ENCODE data around the gene TBC1D20.

TBC1D20 gene

GRCh38 chr20:401682-402495 lies 60.4 kb downstream of the TBC1D20 start:
- TF ChIP-seq CTCF (IDR thresholded peaks at IDR 0.05; ENCODE audit: extremely low read depth, missing control alignments), result no peak
- DNase-seq (ENCODE audit: low spot score), result no peak

- no peak for TF ChIP-seq CTCF (IDR thresholded peaks at IDR 0.05; ENCODE audit: extremely low read depth, missing control alignments)
- DNase-seq (ENCODE audit: low spot score), result no peak
Observed at GRCh38 chr20:400454-401275, 61.7 kb downstream of the TBC1D20 start.

DNA sequence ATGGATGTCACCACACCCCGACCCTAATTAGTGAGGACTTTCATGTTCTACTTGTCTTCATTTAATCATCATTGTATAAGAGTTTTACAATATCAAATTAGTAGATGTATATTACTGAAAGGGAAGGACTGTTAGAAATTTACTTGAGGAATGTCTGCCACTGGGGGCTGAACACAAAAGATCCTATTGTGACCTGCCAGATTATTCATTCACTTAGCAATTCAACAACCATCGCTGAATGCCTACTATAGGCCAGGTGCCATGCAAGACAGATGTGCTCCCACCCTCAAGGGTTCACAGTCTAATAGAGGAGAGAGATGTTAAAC lies 62.2 kb downstream of the TBC1D20 start:
- TF ChIP-seq CTCF (IDR thresholded peaks at IDR 0.05; ENCODE audit: extremely low read depth, missing control alignments), result no peak
- DNase-seq (ENCODE audit: low spot score), result no peak

DNA sequence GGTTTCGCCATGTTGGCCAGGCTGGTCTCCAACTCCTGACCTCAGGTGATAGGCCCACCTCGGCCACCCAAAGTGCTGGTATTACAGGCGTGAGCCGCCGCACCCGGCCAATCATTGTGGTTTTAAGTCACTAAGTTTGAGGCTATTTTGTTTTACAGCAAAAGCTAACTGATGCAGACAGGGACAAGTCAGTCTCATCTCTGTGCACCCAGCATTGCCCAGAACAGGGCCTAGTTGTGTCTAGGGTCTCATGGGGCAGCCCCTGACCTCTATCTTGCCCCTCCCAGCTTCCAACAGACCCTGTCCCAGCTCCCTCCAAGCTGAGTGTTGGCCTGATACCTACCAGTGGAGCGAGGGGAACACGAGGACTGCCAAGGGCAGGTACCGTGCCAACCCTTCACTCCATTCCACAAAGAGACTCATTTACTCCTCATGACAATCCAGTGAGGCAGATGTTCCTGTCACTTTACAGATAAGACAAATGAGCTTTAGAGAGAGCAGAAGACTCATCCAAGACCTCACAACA lies 63.1 kb downstream of the TBC1D20 start:
- TF ChIP-seq CTCF (IDR thresholded peaks at IDR 0.05; ENCODE audit: extremely low read depth, missing control alignments), result no peak
- no peak for DNase-seq (ENCODE audit: low spot score)

DNA sequence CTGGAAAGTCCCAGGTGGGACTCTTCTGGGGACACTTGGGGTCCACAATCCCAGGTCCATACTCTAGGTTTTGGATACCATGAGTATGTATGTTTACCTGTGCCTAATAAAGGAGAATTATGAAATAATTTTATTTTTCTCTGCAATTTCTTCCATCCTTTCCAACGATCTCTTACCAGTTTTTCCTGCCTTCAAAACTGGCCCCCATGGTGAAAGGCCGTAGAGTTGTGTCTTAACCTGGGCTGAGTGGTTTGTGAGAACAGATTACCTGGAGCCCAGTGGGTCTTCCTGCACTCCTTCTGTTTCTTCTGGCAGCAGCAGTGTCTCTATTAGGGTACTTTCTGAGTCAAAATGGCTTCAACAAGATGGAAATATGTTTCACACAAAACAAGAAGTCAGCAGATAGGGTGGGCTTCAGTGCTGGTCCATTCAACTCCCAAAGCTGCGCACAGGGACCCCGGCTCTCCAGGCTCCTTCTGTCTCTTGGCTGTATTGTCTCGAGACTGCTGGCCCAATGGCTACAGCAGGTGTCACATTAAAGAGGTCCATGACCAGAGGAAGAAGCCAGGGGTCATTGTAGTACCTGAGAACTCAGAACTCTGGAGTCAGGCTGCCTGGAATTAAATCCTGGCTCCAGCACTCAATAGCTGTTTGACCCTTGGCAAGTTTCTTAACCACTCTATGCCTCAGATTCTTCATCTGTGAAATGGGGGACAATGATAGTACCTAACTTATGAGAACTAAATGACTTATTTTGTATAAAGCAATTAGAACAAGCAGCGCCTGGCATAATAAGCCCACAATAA lies 64.7 kb downstream of the TBC1D20 start:
- no peak for TF ChIP-seq CTCF (IDR thresholded peaks at IDR 0.05; ENCODE audit: extremely low read depth, missing control alignments)

DNA sequence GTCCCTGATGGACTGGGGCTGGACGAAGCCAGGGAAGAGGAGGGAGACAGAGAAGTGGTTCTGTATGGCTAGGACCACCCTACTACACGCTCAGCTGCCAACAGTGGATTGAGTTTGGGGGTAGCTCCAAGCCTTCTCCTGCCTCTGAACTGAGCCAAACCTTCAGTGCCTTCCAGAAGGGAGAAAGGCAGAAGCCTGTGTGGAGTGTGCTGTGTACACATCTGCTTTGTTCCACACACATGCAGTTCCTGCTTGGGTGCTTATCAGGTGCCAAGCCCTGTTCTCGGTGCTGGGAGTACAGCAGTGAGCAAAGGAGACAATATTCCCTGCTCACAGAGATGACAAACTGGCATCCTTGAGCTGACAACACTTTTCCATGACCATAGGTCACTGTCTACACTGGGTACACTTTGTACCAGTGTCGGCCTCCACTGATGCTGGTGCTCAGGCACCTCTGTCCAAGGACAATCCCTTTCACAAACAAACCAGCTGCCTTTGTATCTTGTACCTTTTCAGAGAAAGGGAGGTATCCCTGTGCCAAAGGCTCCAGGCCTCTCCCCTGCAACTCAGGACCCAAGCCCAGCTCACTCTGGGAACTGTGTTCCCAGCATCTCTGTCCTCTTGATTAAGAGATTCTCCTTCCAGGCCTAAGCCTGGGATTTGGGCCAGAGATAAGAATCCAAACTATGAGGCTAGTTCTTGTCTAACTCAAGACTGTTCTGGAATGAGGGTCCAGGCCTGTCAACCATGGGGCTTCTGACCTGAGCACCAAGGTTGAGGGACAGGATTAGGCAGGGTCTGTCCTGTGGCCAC lies 65.5 kb downstream of the TBC1D20 start:
- no peak for TF ChIP-seq CTCF (IDR thresholded peaks at IDR 0.05; ENCODE audit: extremely low read depth, missing control alignments)

More for the DNA sequence above, 64.7 kb downstream of the TBC1D20 start:
- no peak for DNase-seq (ENCODE audit: low spot score)

More for the DNA sequence above, 65.5 kb downstream of the TBC1D20 start:
- no peak for DNase-seq (ENCODE audit: low spot score)

Measured in GM20000 (cell line).